Liver (tissue), 9 donors: Measurements from ENCODE around the gene KIFC1. TPM values are rescaled to one million over a fixed set of nuclear protein-coding genes. Genes with fewer than 3 reads are reported as not detected.
A peak's percentile ranks its signal among the peaks of the same experiment; 100 is the strongest.

ENCODE experiments used
- DNase-seq: peaks from one replicate; pipeline ENCODE4 v3.0.0-alpha.2; 2017; ENCODE audit warnings: low spot score
- H3K27ac ChIP-seq, 2 donors: one replicate each; pipeline ENCODE4 v1.7.0; 2013; ENCODE audit warnings: inconsistent platforms in 2 of 2, low read length in 2 of 2, control low read depth in 1 of 2, low read depth in 1 of 2, mild to moderate bottlenecking in 1 of 2
- H3K27me3 ChIP-seq, 4 donors: one replicate each; pipeline versions ENCODE4 v1.6.1 to v1.7.0; 2013; ENCODE audit warnings: low read length in 3 of 4, inconsistent platforms in 1 of 4, mild to moderate bottlenecking in 1 of 4, moderate library complexity in 1 of 4; ENCODE audit not compliant: control insufficient read depth in 4 of 4, insufficient read depth in 4 of 4
- H3K36me3 ChIP-seq, 4 donors: one replicate each; pipeline versions ENCODE4 v1.6.1 to v1.7.0; 2013; ENCODE audit warnings: low read length in 3 of 4, mild to moderate bottlenecking in 3 of 4, low read depth in 1 of 4, moderate library complexity in 1 of 4; ENCODE audit not compliant: control insufficient read depth in 4 of 4, insufficient read depth in 3 of 4
- H3K4me1 ChIP-seq, 4 donors: one replicate each; pipeline versions ENCODE4 v1.6.1 to v1.7.0; 2013; ENCODE audit warnings: low read length in 3 of 4, mild to moderate bottlenecking in 3 of 4, moderate library complexity in 1 of 4; ENCODE audit not compliant: control insufficient read depth in 4 of 4, insufficient read depth in 4 of 4
- H3K4me3 ChIP-seq, 3 donors: one replicate each; pipeline versions ENCODE4 v1.6.1 to v1.7.0; 2013; ENCODE audit warnings: low read length in 3 of 3, control low read depth in 1 of 3, low read depth in 1 of 3, mild to moderate bottlenecking in 1 of 3
- H3K9ac ChIP-seq, 2 donors: one replicate each; pipeline ENCODE4 v1.7.0; 2013; ENCODE audit warnings: low read length in 2 of 2, mild to moderate bottlenecking in 2 of 2, moderate library complexity in 2 of 2, control low read depth in 1 of 2, low read depth in 1 of 2
- H3K9me3 ChIP-seq, 4 donors: one replicate each; pipeline versions ENCODE4 v1.6.1 to v1.7.0; 2013; ENCODE audit warnings: low read length in 3 of 4; ENCODE audit not compliant: control insufficient read depth in 4 of 4
- CTCF ChIP-seq: fragments of 150-350 bp; IDR thresholded peaks from 2 replicates; pipeline ENCODE4 v1.5.1; 2017; ENCODE audit warnings: improper control_type of control experiment, low read depth, low read length; ENCODE audit not compliant: missing input control
- EGR1 ChIP-seq, 2 donors: IDR thresholded peaks; 2 replicates each; pipeline ENCODE4 v1.6.1; 2016 to 2018; ENCODE audit warnings: antibody characterized with exemption in 2 of 2, low read depth in 2 of 2
- FOXA1 ChIP-seq: IDR thresholded peaks from 2 replicates; pipeline ENCODE4 v1.6.1; 2016; ENCODE audit warnings: antibody characterized with exemption
- HNF4A ChIP-seq, 2 donors: conservative IDR thresholded peaks; 2 replicates each; pipeline ENCODE4 v1.6.1; 2016; ENCODE audit warnings: antibody characterized with exemption in 2 of 2, mild to moderate bottlenecking in 2 of 2
- HNF4G ChIP-seq: IDR thresholded peaks from 2 replicates; pipeline ENCODE4 v1.6.1; 2016; ENCODE audit warnings: antibody characterized with exemption
- NR2F2 ChIP-seq: IDR thresholded peaks from 2 replicates; pipeline ENCODE4 v1.6.1; 2016; ENCODE audit warnings: antibody characterized with exemption
- RAD21 ChIP-seq, 2 donors: IDR thresholded peaks; 2 replicates each; pipeline ENCODE4 v1.6.1; 2016; ENCODE audit warnings: antibody characterized with exemption in 2 of 2, mild to moderate bottlenecking in 2 of 2
- RXRA ChIP-seq, 2 donors: IDR thresholded peaks; 2 replicates each; pipeline ENCODE4 v1.6.1; 2017 to 2018; ENCODE audit warnings: antibody characterized with exemption in 2 of 2, mild to moderate bottlenecking in 1 of 2
- SP1 ChIP-seq: IDR thresholded peaks from 2 replicates; pipeline ENCODE4 v1.6.1; 2018; ENCODE audit warnings: antibody characterized with exemption, mild to moderate bottlenecking
- TAF1 ChIP-seq: conservative IDR thresholded peaks from 2 replicates; pipeline ENCODE4 v1.6.1; 2016; ENCODE audit warnings: antibody characterized with exemption, mild to moderate bottlenecking
- YY1 ChIP-seq: IDR thresholded peaks from 2 replicates; pipeline ENCODE4 v1.6.1; 2016; ENCODE audit warnings: antibody characterized with exemption, mild to moderate bottlenecking
- ZBTB33 ChIP-seq: IDR thresholded peaks from 2 replicates; pipeline ENCODE4 v1.6.1; 2016; ENCODE audit warnings: antibody characterized with exemption
- WGBS: extraction: QIAGEN DNeasy Blood & Tissue Kit; methylation state at CpG from one replicate; pipeline ENCODE4 v1.1.7; 2013; 5-methylcytosine and 5-hydroxymethylcytosine counted together
- polyA plus RNA-seq, 2 donors: library from polyadenylated mRNA; stranded (reverse) in 1 of 2; unstranded in 1 of 2; fragments of 200-250 nt in 1 of 2; fragments of >200 nt in 1 of 2; fragmentation: Nextera tagmentation in 1 of 2; extraction: Ambion mirVana in 1 of 2; gene quantifications; one replicate each; pipeline versions ENCODE4 v1.2.1 to v1.2.3, GENCODE V29; 2013 to 2015
- total RNA-seq, 2 donors: library from RNA; depleted of rRNA; stranded (reverse); fragments of >200 nt; gene quantifications; one replicate each; pipeline ENCODE4 v1.2.3, GENCODE V29; 2014
- TF ChIP-seq, protein P1 (sequence below): IDR thresholded peaks from 2 replicates; pipeline ENCODE4 v1.6.1; 2016; ENCODE audit warnings: antibody characterized with exemption
- TF ChIP-seq, protein P2 (sequence below): IDR thresholded peaks from 2 replicates; pipeline ENCODE4 v1.6.1; 2016; ENCODE audit warnings: antibody characterized with exemption, mild to moderate bottlenecking
- donor health status: healthy.
- donor health status: healthy.
- donor health status: healthy.
- donor health status: healthy.
- donor health status: healthy.

The KIFC1 gene
- total and polyA plus RNA-seq, 4 donors: 0.08 to 30.0 (median 1.3) TPM

- H3K27me3 ChIP-seq: no peaks in the 10 kb centered on the region
- no peak for TF ChIP-seq HNF4G
- TF ChIP-seq FOXA1: no peak
- TF ChIP-seq EGR1 (IDR thresholded peaks at IDR 0.05; ENCODE audit: low read depth in 2 of 2): no peak
- no peak for TF ChIP-seq HNF4A (conservative IDR thresholded peaks at IDR 0.05)
- no peak for TF ChIP-seq CTCF
- TF ChIP-seq, protein P1, sequence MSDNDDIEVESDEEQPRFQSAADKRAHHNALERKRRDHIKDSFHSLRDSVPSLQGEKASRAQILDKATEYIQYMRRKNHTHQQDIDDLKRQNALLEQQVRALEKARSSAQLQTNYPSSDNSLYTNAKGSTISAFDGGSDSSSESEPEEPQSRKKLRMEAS: no peak
- no peak for TF ChIP-seq NR2F2
- no peak for TF ChIP-seq ZBTB33
- H3K9me3 ChIP-seq: no peaks in the 10 kb centered on the region
- no peak overlapping the region for H3K4me3 ChIP-seq
- H3K36me3 ChIP-seq: no peaks in the 10 kb centered on the region
- no peak overlapping the region for H3K9ac ChIP-seq
- DNase-seq: no peak
- no peak overlapping the region for H3K27ac ChIP-seq
- 79% methylated on average over 10 of the region's 10 CpGs for WGBS
- no peaks in the 10 kb centered on the region for H3K4me1 ChIP-seq
Observed at GRCh38 chr6:33383427-33384185, 8.0 kb upstream of the KIFC1 start.

GRCh38 chr6:33384581-33385020, 7.0 kb upstream of the KIFC1 start:
- no peak overlapping the region for H3K27ac ChIP-seq
- 50% methylated on average over 4 of the region's 4 CpGs for WGBS
- TF ChIP-seq RAD21 (IDR thresholded peaks at IDR 0.05) (peak; percentile 5 to 6), CTCF (peak; percentile 15), HNF4G (no peak)
- no peaks in the 10 kb centered on the region for H3K36me3 ChIP-seq
- H3K9ac ChIP-seq: no peak overlapping the region
- no peak for DNase-seq
- no peak overlapping the region for H3K4me3 ChIP-seq
- no peaks in the 10 kb centered on the region for H3K4me1 ChIP-seq
- H3K27me3 ChIP-seq: no peaks in the 10 kb centered on the region
- no peaks in the 10 kb centered on the region for H3K9me3 ChIP-seq

GRCh38 chr6:33390173-33390572, 1.4 kb upstream of the KIFC1 start:
- H3K4me3 ChIP-seq: no peak overlapping the region
- no peaks in the 10 kb centered on the region for H3K36me3 ChIP-seq
- H3K9ac ChIP-seq: no peak overlapping the region
- DNase-seq: no peak
- H3K4me1 ChIP-seq: peaks cover 0 to 10% (median 8%) of the 10 kb centered on the region in 4 donors
- no peaks in the 10 kb centered on the region for H3K9me3 ChIP-seq
- H3K27me3 ChIP-seq: no peaks in the 10 kb centered on the region
- 90% methylated on average over 2 of the region's 2 CpGs for WGBS
- no peak overlapping the region for H3K27ac ChIP-seq
- TF ChIP-seq NR2F2 (no peak), RXRA (IDR thresholded peaks at IDR 0.05) (no peak), FOXA1 (no peak), YY1 (no peak), RAD21 (IDR thresholded peaks at IDR 0.05) (no peak), SP1 (no peak), HNF4A (conservative IDR thresholded peaks at IDR 0.05) (no peak), HNF4G (no peak), TAF1 (no peak)
- TF ChIP-seq, protein P1: no peak
- TF ChIP-seq, protein P2, sequence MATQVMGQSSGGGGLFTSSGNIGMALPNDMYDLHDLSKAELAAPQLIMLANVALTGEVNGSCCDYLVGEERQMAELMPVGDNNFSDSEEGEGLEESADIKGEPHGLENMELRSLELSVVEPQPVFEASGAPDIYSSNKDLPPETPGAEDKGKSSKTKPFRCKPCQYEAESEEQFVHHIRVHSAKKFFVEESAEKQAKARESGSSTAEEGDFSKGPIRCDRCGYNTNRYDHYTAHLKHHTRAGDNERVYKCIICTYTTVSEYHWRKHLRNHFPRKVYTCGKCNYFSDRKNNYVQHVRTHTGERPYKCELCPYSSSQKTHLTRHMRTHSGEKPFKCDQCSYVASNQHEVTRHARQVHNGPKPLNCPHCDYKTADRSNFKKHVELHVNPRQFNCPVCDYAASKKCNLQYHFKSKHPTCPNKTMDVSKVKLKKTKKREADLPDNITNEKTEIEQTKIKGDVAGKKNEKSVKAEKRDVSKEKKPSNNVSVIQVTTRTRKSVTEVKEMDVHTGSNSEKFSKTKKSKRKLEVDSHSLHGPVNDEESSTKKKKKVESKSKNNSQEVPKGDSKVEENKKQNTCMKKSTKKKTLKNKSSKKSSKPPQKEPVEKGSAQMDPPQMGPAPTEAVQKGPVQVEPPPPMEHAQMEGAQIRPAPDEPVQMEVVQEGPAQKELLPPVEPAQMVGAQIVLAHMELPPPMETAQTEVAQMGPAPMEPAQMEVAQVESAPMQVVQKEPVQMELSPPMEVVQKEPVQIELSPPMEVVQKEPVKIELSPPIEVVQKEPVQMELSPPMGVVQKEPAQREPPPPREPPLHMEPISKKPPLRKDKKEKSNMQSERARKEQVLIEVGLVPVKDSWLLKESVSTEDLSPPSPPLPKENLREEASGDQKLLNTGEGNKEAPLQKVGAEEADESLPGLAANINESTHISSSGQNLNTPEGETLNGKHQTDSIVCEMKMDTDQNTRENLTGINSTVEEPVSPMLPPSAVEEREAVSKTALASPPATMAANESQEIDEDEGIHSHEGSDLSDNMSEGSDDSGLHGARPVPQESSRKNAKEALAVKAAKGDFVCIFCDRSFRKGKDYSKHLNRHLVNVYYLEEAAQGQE: no peak
